HepG2 (cell line): Measurements from ENCODE around the gene FAM3C. TPM values are rescaled to one million over a fixed set of nuclear protein-coding genes. Genes with fewer than 3 reads are reported as not detected.

Experiments
- ATAC-seq: fragments of 200-7000 bp; cut with Tn5 transposase; 3 replicates; pipeline ENCODE4 v1.9.1; 2020; ENCODE audit warnings: mild to moderate bottlenecking, moderate library complexity
- BruUV-seq: library from RNA; stranded (reverse); fragments of 400-500 nt; replicated peaks from 2 replicates; lab custom pipeline; 2021; lab: Mats Ljungman, UMichigan
- CTCF ChIA-PET: fragments of 300-600 bp; formaldehyde crosslinking; extraction: SDS; loops from one replicate; lab custom pipeline; 2021; ENCODE audit warnings: low total read pairs, inconsistent platforms, low intra/inter-chr PET ratio; lab: Yijun Ruan, JAX
- POLR2A ChIA-PET: fragments of 350-600 bp; sonication (Branson Sonifier 250); formaldehyde crosslinking; loops from one replicate; lab custom pipeline; 2020; ENCODE audit warnings: antibody characterized with exemption, inconsistent platforms; lab: Yijun Ruan, JAX
- DNase-seq: peaks from one replicate; pipeline ENCODE4 v3.0.0-alpha.2; 2015; ENCODE audit warnings: low spot score
- FAIRE-seq: peaks from 3 replicates; lab custom pipeline; 2011; peaks lifted over from hg19 to GRCh38; lab: Jason Lieb, UNC
- H2AFZ ChIP-seq: one replicate; pipeline ENCODE4 v1.6.1; 2011; ENCODE audit warnings: low read length, inconsistent platforms
- H3K27ac ChIP-seq: fragments of 300-600 bp; 3 replicates; pipeline ENCODE4 v1.8.0; 2011; ENCODE audit warnings: mixed run types, mild to moderate bottlenecking, mixed read lengths, low read length, inconsistent platforms; ENCODE audit not compliant: insufficient read depth; ENCODE audit errors: extremely low read length
- H3K27me3 ChIP-seq, 2 experiments: fragments of 200-600 bp in 1 of 2; 2 replicates in 1 of 2; 3 replicates in 1 of 2; pipeline versions ENCODE4 v1.6.0 to v1.8.0; 2011; ENCODE audit warnings: low read length in 2 of 2, mild to moderate bottlenecking in 2 of 2, moderate library complexity in 2 of 2, inconsistent platforms in 1 of 2; ENCODE audit not compliant: insufficient read depth in 2 of 2, control insufficient read depth in 1 of 2
- H3K36me3 ChIP-seq, 2 experiments: fragments of 200-600 bp in 1 of 2; replicated peaks in 1 of 2; 2 replicates in 1 of 2; 3 replicates in 1 of 2; pipeline versions ENCODE4 v1.5.1 to v1.8.0; 2011; ENCODE audit warnings: low read length in 2 of 2, inconsistent platforms in 1 of 2; ENCODE audit not compliant: insufficient read depth in 2 of 2, control insufficient read depth in 1 of 2
- H3K4me1 ChIP-seq: 2 replicates; pipeline ENCODE4 v1.5.1; 2012; ENCODE audit warnings: low read length, inconsistent platforms; ENCODE audit not compliant: insufficient read depth
- H3K4me2 ChIP-seq: 2 replicates; pipeline ENCODE4 v1.6.0; 2011; ENCODE audit warnings: low read depth, low read length, inconsistent platforms
- H3K4me3 ChIP-seq, 3 experiments: fragments of 200-600 bp in 1 of 3; sonication (generic), shearing (Covaris generic) in 1 of 3; replicated peaks in 1 of 3; 2 replicates each; pipeline ENCODE4 v1.5.1; 2011 to 2016; ENCODE audit warnings: low read length in 3 of 3, inconsistent platforms in 2 of 3, low read depth in 2 of 3, mild to moderate bottlenecking in 2 of 3, control low read depth in 1 of 3, mixed read lengths in 1 of 3; ENCODE audit not compliant: insufficient read depth in 1 of 3
- H3K79me2 ChIP-seq: one replicate; pipeline ENCODE4 v1.6.1; 2011; ENCODE audit warnings: low read length, inconsistent platforms; ENCODE audit not compliant: insufficient read depth
- H3K9ac ChIP-seq: 2 replicates; pipeline ENCODE4 v1.6.0; 2011; ENCODE audit warnings: mild to moderate bottlenecking, low read depth, low read length, inconsistent platforms; ENCODE audit not compliant: insufficient read depth
- H3K9me3 ChIP-seq: 2 replicates; pipeline ENCODE4 v1.5.1; 2012; ENCODE audit warnings: mild to moderate bottlenecking, low read length
- H4K20me1 ChIP-seq: 2 replicates; pipeline ENCODE4 v1.6.0; 2011; ENCODE audit warnings: inconsistent platforms, mild to moderate bottlenecking, low read length, moderate library complexity; ENCODE audit not compliant: insufficient read depth
- CAMTA2 ChIP-seq: sonication (generic); formaldehyde crosslinking; IDR thresholded peaks from 2 replicates; pipeline ENCODE4 v1.4.0; 2020; ENCODE audit warnings: mild to moderate bottlenecking, missing genetic modification reagents, borderline replicate concordance
- DNMT3B ChIP-seq: conservative IDR thresholded peaks from 2 replicates; pipeline ENCODE4 v1.6.1; 2016; ENCODE audit warnings: missing biosample characterization, control low read depth
- FOSL1 ChIP-seq: sonication (generic); formaldehyde crosslinking; IDR thresholded peaks from 2 replicates; pipeline ENCODE4 v1.9.0; 2021; ENCODE audit warnings: missing genetic modification reagents, borderline replicate concordance
- HNRNPLL ChIP-seq: fragments of 200-400 bp; formaldehyde crosslinking; IDR thresholded peaks from 2 replicates; pipeline ENCODE4 v1.6.1; 2017; ENCODE audit warnings: mild to moderate bottlenecking, low read depth, low read length; ENCODE audit not compliant: poor library complexity, severe bottlenecking
- TARDBP ChIP-seq: sonication (generic); formaldehyde crosslinking; IDR thresholded peaks from 2 replicates; pipeline ENCODE4 v1.8.0; 2022; ENCODE audit warnings: mild to moderate bottlenecking, missing genetic modification reagents
- ZEB1 ChIP-seq: IDR thresholded peaks from 2 replicates; pipeline ENCODE4 v1.6.1; 2012; ENCODE audit warnings: mild to moderate bottlenecking, low read depth, inconsistent platforms; ENCODE audit not compliant: insufficient replicate concordance
- ZNF274 ChIP-seq: sonication (generic); formaldehyde crosslinking; IDR thresholded peaks from 2 replicates; pipeline ENCODE4 v1.5.1; 2020; ENCODE audit warnings: mild to moderate bottlenecking, missing genetic modification reagents
- ZNF451 ChIP-seq: sonication (generic); formaldehyde crosslinking; IDR thresholded peaks from 2 replicates; pipeline ENCODE4 v1.5.0; 2020; ENCODE audit warnings: mild to moderate bottlenecking, missing genetic modification reagents
- ZNF530 ChIP-seq: sonication (generic); formaldehyde crosslinking; IDR thresholded peaks from 2 replicates; pipeline ENCODE4 v1.5.0; 2020; ENCODE audit warnings: low read depth, mild to moderate bottlenecking, missing genetic modification reagents
- ZNF839 ChIP-seq: sonication (generic); formaldehyde crosslinking; IDR thresholded peaks from 2 replicates; pipeline ENCODE4 v1.4.0; 2020; ENCODE audit warnings: missing genetic modification reagents, mild to moderate bottlenecking, borderline replicate concordance
- WGBS: methylation state at CpG from one replicate; pipeline ENCODE4 v1.1.6; 2017; ENCODE audit warnings: low lambda C conversion rate; 5-methylcytosine and 5-hydroxymethylcytosine counted together
- in situ Hi-C: cut with HindIII; loops from 2 replicates; pipeline ENCODE4 v1.10.0; 2017; ENCODE audit warnings: low pct_unique_long_range_greater_than_20kb; ENCODE audit not compliant: extremely low pct_ligation_motif_present
- intact Hi-C: fragments of 100-400 bp; cut with micrococcal nuclease; formaldehyde crosslinking; loops from one replicate; pipeline ENCODE4 v1.10.0; 2022; ENCODE audit not compliant: unreplicated experiment
- polyA plus RNA-seq, 8 experiments: library from polyadenylated mRNA; depleted of rRNA in 3 of 8; stranded (reverse) in 7 of 8; unstranded in 1 of 8; fragments of >200 nt; fragmentation: Illumina TruSeq in 4 of 8; extraction: Trizol in 4 of 8; gene quantifications; 2 replicates each; pipeline versions ENCODE4 v1.2.1 to v1.2.3, GENCODE V29; 2011 to 2016; ENCODE audit warnings: low read depth in 4 of 8, missing spikeins in 1 of 8, mixed read lengths in 1 of 8; ENCODE audit not compliant: insufficient read depth in 1 of 8
- total RNA-seq, 5 experiments: library from RNA; depleted of rRNA; stranded (reverse); fragments of >200 nt; fragmentation: Illumina TruSeq; extraction: Trizol; gene quantifications; 2 replicates each; pipeline ENCODE4 v1.2.3, GENCODE V29; 2016; ENCODE audit warnings: low read depth in 1 of 5
- TF ChIP-seq, protein P1 (sequence below): sonication (generic); formaldehyde crosslinking; IDR thresholded peaks from 2 replicates; pipeline ENCODE4 v1.8.0; 2022; ENCODE audit warnings: missing genetic modification reagents, mild to moderate bottlenecking, moderate library complexity, borderline replicate concordance
- TF ChIP-seq, protein P2 (sequence below): fragments of 450-650 bp; IDR thresholded peaks from 2 replicates; pipeline ENCODE4 v1.6.1; 2017

Gene FAM3C
- total and polyA plus RNA-seq, 2 of the 13 experiments (the other 11 are each of a cell fraction or from before 2014, with no cell fraction given), result 14.6 to 16.0 TPM

DNA sequence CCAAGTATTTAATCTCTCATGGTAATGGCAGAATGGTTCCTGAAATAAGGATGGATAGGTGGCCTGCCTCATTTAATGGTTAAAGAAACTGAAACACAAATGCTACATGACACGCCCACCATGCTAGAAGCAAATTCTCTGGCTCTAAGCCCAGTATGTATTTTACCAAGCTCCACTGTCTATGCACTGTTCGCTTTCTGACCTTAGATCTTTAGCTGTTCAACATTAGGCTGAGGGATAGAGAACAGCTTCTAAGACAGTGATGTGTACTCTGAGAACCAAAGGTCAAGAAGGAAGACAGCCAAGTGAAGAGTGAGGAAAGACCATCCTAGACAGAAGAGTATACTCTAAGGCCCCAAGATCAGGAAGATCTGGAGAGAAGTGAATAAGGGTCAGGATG lies 26.6 kb downstream of the FAM3C start:
- Histone ChIP-seq H3K9ac (no peak overlapping the region), H3K4me1 (no peaks in the 10 kb centered on the region), H3K27ac (no peak overlapping the region), H3K4me2 (no peak overlapping the region)
- no peak for FAIRE-seq
- 86% methylated on average over 2 of the region's 2 CpGs for WGBS
- POLR2A ChIA-PET, result interaction anchor here (2.4 kb wide), 1 partner anchor 26 kb away, joined by 7 read pairs; the partner anchor contains the start of gene FAM3C
- TF ChIP-seq, protein P1, sequence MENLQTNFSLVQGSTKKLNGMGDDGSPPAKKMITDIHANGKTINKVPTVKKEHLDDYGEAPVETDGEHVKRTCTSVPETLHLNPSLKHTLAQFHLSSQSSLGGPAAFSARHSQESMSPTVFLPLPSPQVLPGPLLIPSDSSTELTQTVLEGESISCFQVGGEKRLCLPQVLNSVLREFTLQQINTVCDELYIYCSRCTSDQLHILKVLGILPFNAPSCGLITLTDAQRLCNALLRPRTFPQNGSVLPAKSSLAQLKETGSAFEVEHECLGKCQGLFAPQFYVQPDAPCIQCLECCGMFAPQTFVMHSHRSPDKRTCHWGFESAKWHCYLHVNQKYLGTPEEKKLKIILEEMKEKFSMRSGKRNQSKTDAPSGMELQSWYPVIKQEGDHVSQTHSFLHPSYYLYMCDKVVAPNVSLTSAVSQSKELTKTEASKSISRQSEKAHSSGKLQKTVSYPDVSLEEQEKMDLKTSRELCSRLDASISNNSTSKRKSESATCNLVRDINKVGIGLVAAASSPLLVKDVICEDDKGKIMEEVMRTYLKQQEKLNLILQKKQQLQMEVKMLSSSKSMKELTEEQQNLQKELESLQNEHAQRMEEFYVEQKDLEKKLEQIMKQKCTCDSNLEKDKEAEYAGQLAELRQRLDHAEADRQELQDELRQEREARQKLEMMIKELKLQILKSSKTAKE, result no peak
- TF ChIP-seq ZNF274 (CRISPR knock-in tag) (no peak), CAMTA2 (CRISPR knock-in tag) (no peak), TARDBP (CRISPR knock-in tag) (no peak), ZNF451 (CRISPR knock-in tag) (no peak), ZEB1 (no peak), HNRNPLL (no peak), FOSL1 (CRISPR knock-in tag) (no peak), ZNF530 (CRISPR knock-in tag) (no peak), ZNF839 (no peak), DNMT3B (CRISPR knock-in tag) (no peak)
- TF ChIP-seq, protein P2, sequence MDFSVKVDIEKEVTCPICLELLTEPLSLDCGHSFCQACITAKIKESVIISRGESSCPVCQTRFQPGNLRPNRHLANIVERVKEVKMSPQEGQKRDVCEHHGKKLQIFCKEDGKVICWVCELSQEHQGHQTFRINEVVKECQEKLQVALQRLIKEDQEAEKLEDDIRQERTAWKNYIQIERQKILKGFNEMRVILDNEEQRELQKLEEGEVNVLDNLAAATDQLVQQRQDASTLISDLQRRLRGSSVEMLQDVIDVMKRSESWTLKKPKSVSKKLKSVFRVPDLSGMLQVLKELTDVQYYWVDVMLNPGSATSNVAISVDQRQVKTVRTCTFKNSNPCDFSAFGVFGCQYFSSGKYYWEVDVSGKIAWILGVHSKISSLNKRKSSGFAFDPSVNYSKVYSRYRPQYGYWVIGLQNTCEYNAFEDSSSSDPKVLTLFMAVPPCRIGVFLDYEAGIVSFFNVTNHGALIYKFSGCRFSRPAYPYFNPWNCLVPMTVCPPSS, result no peak
- TF ChIP-seq, all 625 proteins: peak for 0
- no peak for ATAC-seq
- Histone ChIP-seq H4K20me1 (no peaks in the 10 kb centered on the region), H3K36me3 (peaks cover 0 to 16% of the 10 kb centered on the region in 2 experiments; a peak in 3 of 5 replicates), H3K9me3 (no peaks in the 10 kb centered on the region), H3K27me3 (no peaks in the 10 kb centered on the region), H3K4me3 (no peak overlapping the region), H2AFZ (no peak overlapping the region), H3K79me2 (no peaks in the 10 kb centered on the region)
- intact Hi-C loops, result loop anchor here (2.0 kb wide), 1 partner anchor 625 kb away; no protein-coding TSS in a partner anchor
- BruUV-seq, result no TSS peak
- in situ Hi-C loops, result loop anchor here (5.0 to 10.0 kb wide), 2 partner anchors 178 to 635 kb away; no protein-coding TSS in a partner anchor
- CTCF ChIA-PET, result no interaction called here
- DNase-seq, result peak; percentile 2
